Stromal cell of bone marrow (primary cell): ENCODE data around the gene BSN.

Experiments used
- DNase-seq: peaks from one replicate; pipeline ENCODE4 v3.0.0-alpha.2; 2012; ENCODE audit warnings: low read depth

Gene BSN

GRCh38 chr3:49628249-49628648 is 74.0 kb downstream of the BSN start:
- DNase-seq = no peak

DNA sequence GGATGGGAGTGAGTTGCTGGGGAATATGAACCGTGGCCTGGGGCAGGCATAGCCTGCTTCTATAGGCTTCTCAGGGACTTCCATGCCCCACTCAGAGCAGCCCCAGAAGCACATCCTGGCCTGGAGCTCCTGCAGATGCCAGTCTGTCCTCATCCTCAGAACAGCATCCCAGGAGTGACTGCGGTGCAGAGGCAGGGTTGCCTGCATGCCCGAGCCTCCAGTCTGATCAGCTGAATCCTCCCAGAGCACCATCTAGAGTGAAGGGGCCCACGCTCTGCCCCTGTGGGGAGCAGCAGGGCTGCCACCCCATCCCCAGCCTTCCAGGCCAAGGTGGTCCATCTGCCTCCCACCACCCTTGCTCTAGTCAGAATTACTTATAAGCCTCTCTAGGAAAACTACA is 75.2 kb downstream of the BSN start:
- DNase-seq = no peak

GRCh38 chr3:49629866-49630265 is 75.6 kb downstream of the BSN start:
- DNase-seq = no peak

DNA sequence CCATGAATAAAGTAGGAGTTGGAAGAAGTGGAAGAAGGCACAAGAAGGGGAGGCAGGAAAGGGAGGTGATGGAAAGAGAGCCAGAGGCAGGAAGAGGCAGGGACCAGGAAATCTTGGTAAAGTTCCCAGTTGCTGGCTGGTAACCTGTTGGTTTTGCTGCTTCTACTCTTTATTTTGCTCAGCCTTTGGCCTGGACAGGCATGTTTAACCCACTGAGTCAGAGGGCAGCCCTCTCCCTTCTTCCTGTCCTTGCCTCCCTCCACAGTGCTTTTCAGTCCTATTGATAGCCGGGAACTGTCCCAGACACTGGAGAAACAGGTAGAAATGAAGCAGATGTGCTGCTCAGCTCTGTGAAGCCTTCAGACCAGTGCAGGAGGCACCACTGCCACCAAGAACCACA is 76.5 kb downstream of the BSN start:
- DNase-seq = no peak

GRCh38 chr3:49634736-49635135 is 80.5 kb downstream of the BSN start:
- DNase-seq = no peak

DNA sequence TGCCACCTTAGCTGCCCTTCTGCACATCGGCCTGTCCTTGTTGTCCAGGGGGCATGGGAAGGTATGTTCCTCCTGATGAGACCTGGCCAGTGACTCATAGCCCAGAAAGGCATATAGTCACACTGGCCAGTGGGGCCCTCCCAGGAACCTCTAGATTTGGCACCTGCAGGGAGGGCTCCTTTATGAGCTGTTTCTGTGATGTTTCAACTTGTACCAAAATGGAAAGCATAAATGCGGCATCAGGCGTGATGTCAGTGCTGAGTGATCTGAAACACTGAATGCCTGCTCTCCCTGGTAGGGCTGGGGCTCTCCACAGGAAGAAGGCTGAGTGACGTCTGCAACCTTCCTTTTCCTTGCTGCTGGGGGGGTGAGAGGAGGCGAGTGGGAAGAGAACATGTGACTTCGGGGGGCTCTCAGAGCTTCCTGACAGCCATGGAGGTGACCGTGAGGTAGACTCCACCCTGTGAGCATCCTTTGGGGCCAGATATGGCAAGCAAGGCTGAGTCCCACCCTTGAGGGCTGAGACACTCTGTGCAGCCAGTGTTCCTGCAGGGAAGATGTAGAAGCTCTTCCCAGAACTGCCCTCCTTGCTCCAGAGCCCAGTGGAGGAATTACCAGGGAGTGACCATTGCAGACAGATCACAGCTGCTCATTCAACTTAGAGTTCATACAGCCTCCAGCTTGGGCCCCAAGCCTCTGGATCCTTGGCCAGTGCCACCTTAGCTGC is 82.8 kb downstream of the BSN start:
- no peak for DNase-seq

GRCh38 chr3:49638445-49638844 is 84.2 kb downstream of the BSN start:
- peak; percentile 7 for DNase-seq

- no peak for DNase-seq
These were observed 85.3 kb downstream of the BSN start for GRCh38 chr3:49639551-49639950.

- DNase-seq = no peak
These were observed 87.0 kb downstream of the BSN start for GRCh38 chr3:49641292-49641691.

DNA sequence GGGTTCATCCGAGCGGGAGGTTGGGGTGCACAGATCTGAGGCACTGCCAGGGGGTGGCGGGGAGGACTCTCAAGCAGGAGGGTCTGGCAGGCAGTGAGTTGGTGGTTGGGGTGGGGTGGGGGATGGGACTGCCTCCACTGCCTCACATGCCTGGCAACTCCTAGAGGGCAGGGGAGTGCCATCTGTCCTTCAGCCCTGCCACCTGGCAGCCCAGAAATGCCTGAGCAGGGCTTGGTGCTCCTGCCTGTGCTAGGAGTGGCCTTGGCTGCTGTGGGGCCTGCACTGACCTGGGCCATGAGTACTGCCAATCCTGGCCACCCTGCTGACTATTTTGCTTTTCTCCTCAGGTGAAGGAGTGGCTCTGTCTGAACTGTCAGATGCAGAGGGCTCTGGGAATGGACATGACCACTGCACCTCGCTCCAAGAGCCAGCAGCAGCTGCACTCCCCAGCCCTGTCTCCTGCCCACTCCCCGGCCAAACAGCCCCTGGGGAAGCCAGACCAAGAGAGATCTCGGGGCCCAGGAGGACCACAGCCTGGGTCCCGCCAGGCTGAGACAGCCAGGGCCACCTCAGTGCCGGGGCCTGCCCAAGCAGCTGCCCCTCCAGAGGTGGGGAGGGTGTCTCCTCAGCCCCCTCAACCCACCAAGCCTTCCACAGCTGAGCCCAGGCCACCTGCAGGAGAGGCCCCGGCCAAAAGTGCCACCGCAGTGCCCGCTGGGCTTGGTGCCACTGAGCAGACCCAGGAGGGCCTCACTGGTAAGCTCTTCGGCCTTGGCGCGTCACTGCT is 87.8 kb downstream of the BSN start:
- no peak for DNase-seq

- no peak for DNase-seq
These were observed 88.5 kb downstream of the BSN start for GRCh38 chr3:49642708-49643145.

GRCh38 chr3:49644684-49645083 is 90.4 kb downstream of the BSN start:
- no peak for DNase-seq

DNA sequence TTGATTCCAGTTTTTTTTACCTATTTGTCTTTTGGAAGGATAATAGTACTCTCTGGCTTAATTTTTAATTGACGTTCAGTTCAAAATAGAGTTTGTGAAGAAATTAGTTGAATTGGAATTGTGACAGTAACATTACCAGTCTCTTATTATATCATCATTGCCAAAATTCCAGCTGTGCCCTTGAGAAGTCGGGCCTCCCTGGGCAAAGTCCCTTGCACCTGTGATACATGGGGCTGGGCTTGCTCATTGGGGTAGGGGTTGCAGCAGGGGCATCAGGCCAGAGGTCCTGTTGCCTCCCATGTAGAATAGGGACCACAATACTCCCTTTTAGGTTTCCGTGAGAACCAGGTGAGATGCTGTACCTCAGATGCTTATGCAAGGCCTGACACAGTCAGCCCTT is 92.0 kb downstream of the BSN start:
- DNase-seq = no peak

DNA sequence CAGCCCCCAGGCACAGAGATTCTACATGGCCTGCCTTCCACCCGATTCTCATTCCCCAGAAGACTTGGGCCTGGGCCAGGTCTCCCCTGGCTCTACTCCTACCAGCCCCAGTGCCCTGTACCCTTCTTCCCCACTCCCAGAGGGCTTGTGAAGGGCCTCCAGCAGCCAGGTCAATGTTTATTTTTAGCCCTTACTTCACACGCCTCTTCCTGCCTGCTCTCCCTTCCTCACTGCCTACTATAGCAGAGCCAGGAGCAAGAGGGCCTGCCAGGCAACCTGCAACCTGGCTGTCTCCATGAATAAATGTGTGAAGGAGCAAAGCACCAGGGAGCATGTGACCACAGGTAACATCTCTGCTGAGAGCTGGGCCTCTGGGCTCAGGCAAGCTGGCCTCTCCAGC is 93.5 kb downstream of the BSN start:
- no peak for DNase-seq

DNA sequence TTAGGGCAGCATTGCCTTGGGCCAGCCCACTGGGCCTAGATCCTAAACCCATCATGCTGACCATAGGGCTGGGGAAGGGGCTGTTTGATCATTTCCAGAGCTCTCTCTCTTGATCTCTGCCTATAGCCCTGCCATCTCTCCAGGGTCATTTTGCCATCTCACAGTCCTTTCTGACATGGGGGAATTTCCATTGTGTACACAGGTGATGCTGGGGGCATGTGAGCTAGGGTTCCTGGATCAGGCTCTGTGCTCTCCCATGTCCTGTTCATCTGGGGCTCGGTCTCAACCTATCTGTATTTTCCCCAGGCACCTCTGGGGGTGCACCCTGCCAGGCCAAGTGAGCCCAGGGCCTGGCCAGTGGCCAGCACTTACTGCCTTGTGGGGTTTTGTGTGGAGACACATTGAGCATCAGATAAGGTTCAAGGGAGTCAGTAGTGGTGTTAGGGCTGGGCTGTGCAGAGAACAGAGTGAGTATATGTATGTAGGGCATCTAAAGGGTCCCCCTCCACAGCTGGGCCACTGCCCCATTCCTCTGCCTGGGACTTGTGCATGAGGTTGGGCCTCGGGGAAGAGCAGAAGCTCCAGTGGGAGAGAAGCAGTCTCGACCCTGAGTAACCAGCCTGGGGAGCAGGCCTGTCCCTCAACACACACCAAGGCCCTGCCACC is 94.2 kb downstream of the BSN start:
- DNase-seq = no peak

- no peak for DNase-seq
These were observed 95.3 kb downstream of the BSN start for GRCh38 chr3:49649576-49649975.

- no peak for DNase-seq
These were observed 95.9 kb downstream of the BSN start for GRCh38 chr3:49650177-49650576.

- DNase-seq = no peak
These were observed 96.4 kb downstream of the BSN start for GRCh38 chr3:49650637-49651036.

- DNase-seq = no peak
These were observed 98.1 kb downstream of the BSN start for GRCh38 chr3:49652218-49652902.

DNA sequence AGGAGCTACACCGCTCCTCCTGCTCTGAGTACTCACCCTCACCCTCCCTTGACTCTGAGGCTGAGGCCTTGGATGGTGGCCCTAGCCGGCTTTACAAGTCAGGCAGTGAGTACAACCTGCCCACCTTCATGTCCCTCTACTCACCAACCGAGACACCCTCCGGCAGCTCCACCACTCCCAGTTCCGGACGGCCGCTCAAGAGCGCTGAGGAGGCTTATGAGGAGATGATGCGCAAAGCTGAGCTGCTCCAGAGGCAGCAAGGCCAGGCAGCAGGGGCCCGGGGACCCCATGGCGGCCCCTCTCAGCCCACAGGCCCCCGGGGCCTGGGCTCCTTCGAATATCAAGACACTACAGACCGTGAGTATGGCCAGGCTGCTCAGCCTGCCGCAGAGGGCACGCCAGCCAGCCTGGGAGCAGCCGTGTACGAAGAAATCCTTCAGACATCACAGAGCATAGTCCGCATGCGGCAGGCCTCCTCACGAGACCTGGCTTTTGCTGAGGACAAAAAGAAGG is 98.7 kb downstream of the BSN start:
- DNase-seq = no peak

GRCh38 chr3:49653621-49654020 is 99.3 kb downstream of the BSN start:
- DNase-seq = no peak

DNA sequence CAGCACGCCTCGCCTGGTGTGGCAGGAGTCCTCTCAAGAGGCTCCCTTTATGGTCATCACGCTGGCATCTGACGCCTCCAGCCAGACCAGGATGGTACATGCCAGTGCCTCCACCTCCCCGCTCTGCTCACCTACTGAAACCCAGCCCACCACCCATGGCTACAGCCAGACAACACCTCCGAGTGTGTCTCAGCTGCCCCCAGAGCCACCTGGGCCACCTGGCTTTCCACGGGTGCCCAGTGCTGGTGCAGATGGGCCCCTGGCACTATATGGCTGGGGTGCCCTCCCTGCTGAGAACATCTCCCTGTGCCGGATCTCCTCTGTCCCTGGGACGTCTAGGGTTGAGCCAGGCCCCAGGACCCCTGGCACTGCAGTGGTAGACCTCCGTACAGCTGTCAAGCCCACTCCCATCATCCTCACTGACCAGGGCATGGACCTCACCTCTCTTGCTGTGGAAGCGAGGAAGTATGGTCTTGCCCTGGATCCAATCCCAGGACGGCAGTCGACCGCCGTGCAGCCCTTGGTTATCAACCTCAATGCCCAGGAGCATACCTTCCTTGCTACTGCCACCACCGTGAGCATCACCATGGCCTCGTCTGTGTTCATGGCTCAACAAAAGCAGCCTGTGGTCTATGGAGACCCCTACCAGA is 100.0 kb downstream of the BSN start:
- no peak for DNase-seq
